HTR-8/SVneo (cell line): ENCODE measurements around the gene KCNQ2.
A peak's percentile ranks its signal among the peaks of the same experiment; 100 is the strongest.

Source experiments
- DNase-seq: peaks from one replicate; pipeline ENCODE4 v3.0.0; 2011; ENCODE audit warnings: low spot score, mixed read lengths; ENCODE audit not compliant: insufficient read length
- FAIRE-seq: peaks from 2 replicates; lab custom pipeline; 2011; peaks lifted over from hg19 to GRCh38; lab: Jason Lieb, UNC

The KCNQ2 gene

DNA sequence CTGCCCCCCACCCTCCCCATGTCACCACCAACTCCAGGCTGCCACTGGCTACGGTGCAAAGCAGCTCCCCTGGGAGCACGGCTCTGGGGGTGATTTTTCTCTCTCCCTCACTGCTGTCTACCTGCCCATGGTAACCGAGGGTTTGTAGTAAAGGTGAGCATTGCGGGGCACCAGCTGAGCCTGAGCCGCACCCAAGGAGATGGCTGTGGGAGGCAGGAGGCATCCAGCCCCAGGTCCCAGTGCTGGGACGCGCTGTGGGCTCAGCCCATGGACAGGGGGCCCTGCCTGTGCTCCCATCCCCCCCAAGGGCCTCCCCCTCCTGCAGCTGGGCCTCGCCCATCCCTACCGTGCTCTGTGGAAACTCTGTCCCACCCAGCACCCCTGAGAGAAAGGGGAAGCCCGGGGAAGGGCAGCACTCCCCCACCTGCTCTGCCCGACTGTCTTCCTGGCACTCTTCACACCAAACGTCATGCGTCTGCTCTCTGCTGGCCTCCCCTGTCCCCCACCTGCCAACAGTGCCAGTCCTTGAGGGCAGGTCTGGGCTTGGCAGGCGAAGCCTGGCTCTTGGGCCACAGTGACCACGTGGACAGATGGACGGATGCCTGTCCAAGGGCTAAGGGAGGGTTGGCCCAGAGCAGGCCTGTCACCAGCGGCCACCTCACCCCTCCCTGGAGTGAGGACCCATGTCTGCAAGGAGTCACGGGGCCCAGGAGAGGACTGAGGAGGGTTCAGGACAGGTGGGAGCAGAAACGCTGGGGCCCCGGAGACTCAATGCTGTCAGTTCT, 107.5 kb downstream of the KCNQ2 start:
- FAIRE-seq (peak; percentile 51), DNase-seq (no peak)

DNA sequence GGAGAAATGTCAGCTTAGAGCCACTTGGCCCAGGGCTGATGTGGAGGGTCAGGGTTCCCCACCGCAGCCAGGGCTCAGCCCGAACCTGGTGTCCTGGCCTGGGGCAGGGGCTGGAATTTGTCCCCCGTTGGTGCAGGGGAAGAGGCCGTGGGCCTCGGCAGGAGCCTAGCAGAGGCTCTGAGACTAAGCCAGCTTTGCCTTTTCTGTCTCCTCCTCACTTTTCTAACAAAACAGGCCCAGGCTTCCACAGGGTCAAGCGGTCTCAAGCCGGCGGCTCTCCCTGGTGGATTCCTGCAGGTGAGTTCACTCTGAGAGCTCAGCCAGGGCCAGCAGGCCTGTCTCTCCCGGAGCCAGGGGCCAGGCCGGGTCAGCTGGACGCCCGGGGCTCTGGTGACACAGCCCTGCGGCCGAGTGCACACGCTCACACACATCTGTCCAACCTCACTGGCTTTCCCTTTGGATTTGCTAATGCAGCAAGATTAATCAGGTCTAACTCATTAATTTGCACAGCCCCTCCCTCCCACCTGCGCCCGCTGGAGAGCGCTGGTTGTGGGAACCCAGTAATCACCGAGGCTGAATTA, 108.4 kb downstream of the KCNQ2 start:
- no peak for FAIRE-seq
- DNase-seq = no peak

DNA sequence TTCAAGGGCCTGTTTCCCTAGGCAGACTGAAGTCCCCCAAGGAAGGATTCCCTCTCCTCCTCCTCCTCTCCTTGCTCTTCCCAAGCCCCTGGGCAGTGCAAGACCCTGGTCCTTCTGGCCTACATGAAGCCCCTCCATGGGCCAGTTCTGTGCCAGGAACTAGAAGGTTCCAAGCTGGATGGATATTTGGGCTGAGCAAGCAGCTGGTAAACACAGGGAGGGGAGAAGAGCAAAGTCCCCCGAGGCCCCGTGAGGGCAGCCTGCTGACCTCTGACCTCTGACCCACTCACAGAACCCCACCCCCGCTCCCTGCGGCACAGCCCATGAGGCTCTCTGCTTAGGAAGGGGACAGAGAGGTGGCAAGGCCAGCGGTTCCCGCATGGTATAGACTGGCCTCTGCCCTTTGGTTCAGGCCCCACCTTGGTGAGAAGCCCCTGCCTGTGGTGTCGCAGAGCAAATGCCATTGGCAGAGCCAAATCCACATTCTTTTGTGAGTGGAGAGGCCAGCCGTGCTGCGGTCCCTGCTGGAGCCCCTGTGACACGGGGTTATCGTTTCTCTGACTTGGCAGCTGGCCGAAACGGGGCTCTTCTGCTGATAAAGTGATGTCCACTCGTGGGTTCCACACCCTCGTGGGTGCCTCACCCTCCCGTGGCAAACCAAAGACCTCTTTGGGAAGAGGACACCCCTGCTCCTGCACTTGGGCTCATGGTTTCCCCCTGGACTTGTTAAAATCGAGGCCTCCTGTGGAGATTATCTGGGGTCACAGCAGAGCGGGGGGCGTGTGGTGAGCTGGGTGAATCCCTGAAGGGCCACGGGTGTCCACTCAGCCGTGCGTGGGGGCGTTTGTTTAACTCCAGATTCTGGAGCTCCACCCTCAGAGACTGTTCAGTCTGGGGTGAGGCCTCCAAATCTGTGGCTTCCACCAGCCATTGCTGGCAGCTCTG, 109.2 kb downstream of the KCNQ2 start:
- no peak for DNase-seq
- FAIRE-seq = no peak

DNA sequence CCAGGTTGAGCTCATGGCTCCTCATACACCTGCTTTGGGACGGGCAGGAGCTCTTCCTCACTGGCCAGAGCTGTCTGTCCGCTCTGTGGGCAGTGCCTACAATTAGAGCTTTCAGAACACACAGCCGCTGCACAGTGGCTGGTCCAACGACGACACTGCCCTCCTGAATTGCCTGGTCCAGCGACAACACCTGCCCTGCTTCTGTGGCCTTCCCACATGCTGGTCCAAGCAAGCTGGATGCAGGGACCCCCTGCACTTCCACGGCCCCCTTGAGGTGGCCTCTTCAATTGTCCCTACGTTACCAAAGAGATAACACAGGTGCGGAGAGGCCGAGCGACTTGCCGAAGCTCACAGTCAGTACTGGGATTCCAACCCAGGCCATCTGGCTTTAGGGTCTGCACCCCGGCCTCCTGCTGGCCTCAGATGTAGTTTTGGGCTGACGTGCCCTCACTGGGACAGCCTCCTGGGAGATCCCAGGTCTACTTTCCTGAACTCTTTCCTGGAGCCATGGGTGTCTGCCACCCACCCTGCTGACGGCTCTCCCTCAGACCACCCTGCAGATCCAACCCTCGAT, 109.9 kb downstream of the KCNQ2 start:
- no peak for DNase-seq
- FAIRE-seq = peak; percentile 82

DNA sequence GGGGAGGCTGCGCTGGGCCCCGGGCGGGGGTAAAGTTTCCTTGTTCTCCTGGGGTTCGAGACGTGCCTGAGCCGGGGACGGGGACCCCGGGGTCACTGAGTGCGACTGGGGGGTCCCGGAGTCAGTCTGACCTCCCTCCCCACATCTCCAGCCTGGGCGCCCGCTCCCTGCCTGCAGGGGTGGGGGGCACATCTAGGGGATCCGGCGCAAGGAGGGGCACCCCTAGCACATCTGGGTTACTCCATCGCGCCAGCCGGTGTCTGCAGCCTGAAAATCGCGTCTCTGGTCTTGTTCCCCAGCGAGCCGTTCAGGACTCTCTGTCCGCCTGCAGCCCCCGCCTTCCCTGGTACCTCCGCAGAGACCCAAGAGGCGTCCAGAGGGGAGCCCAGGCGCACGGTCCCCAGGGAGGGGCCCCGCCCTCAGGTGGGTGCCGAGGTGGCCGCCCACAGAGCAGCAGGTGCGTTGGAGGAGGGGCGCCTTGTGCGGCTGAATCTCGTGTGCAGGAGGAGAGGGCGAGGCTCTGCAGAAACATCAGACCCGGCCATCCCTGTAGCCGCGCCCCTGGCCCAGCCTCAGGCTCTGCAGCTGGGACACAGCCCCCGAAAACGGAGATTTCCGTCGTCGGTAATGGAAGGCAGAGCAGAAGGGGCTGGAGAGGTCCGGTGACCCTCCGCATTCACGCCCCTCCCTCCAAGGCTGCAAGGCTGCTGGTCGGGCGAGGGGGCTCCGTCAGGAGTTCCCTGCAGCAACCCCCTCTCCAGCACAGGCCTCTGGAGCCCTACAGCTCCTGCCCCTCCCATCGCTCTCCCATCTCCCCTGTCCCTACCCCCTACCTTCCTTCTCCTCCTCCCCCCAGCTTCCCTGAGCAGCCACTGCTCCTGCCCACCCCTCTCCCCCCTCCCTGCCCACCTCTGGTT, 110.7 kb downstream of the KCNQ2 start:
- FAIRE-seq = no peak

DNA sequence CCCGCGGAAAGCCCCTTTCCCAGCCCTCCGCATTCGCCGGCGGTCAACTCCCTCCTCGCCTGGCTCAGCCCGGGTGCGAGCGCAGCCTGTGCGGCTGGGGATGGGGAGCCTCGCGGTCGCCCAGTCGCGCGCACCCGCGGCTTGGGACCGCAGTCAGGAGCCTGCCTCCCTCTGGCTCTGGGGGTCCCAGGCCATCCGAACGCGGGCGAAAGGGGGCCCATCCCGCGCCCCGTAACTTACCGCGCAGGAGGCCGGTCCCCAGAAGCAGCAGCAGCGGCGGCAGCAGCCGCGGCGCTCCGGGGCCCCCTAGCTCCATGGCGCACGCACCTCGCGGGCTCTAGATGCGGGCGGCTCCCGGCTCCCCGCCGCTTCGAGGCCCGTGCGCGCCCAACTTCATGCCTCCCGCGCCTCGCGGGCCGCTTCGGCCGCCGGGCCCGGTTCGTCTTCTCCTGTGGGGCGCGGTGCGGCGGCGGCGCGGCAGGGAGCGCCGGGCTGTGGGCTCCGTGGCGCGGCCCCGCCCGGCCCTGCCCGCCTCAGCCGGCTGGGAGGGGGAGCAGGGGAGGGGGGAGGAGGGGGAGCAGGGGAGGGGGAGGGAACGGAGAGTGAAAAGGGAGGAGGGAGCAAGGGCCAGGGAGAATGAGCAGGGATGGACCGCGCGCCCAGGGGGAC, 111.5 kb downstream of the KCNQ2 start, which contains the start of gene CHRNA4:
Gene CHRNA4, minus strand, starts transcription at position 500 of the 669 bp plus-strand sequence. Its CDS starts 184 bp downstream, at position 316.
- DNase-seq = peak; percentile 48
- FAIRE-seq = no peak

More for the DNA sequence above, 110.7 kb downstream of the KCNQ2 start:
- DNase-seq = no peak

DNA sequence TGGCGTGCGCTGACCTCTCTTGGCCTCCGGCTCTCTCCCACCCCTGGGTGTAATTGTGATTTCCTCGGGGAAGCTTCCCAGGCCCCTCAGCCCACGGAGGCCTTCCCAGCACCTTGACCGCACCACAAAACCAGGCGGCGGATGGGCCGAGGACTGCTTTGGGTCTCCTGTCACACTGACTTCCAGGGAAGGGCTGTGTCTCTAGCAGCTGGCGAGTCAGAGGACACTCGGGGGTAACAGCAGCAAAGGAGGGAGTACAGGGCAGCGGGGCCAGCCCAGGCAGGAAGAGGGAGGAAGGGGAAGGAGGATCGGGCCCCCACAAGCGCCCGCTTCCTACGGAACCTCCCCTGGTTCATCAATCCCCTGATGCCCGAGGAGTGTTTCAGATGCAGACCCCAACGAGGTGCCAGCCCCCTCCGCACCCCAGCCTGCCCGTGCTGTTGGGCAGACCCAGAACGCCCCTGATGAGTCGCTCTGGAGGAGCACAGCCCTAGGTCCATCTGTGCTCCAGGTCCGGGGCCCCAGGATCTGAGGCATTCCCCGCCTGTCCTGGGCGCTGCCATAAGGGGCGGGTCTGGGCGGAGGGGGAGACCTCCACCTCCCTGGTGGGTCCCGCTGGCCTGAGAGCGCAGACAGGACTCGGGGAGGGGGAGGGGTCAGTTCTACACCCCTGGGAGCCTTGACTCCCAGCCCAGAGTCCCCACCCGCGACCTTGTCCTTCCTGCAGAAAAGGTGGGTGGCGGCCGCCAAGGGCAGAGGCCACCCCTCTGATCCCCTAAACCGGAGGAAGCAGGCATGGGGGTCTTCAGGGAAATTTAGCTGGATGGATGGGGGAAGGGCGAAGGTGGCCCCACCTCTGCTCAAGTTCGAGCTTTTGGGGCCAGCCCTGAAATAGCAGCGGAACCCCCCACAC, 112.3 kb downstream of the KCNQ2 start:
- no peak for FAIRE-seq
- no peak for DNase-seq

DNA sequence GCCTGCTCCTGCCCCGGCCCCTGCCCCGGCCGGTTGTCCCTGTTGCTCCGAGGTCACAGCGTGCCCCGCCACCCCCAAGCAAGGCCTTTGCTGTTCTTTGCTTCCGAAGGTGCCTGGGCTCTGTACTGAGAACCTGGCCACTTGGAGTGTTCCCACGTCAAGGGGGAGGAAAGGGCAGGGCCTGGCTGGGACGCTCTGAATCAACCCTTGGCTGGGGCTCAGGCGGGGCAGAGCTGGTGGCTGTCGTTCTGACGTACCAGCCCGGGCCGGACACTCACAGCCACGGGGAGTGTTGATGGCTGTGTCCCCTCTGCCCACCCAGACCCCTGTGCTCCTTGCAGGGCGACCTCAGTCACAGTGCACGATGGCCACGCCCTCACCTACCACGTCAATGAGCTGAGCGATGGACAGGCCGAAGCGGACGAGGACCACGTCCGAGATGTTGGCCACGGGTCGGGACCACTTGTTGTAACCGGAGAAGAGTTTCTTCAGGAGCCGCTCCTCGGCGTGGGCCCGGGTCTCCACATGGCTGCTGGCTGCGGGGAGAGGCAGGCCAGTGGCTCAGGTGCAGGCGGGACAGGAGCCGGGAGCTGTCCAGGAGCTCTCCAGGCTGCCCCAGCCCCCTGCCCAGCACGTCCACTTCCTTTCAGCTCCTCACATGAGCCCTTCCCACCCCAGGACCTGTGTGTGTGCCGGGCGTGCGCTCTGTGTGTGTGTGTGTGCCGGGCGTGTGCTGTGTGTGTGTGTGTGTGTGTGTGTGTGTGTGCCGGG, 113.1 kb downstream of the KCNQ2 start:
- DNase-seq (no peak), FAIRE-seq (peak; percentile 65)

DNA sequence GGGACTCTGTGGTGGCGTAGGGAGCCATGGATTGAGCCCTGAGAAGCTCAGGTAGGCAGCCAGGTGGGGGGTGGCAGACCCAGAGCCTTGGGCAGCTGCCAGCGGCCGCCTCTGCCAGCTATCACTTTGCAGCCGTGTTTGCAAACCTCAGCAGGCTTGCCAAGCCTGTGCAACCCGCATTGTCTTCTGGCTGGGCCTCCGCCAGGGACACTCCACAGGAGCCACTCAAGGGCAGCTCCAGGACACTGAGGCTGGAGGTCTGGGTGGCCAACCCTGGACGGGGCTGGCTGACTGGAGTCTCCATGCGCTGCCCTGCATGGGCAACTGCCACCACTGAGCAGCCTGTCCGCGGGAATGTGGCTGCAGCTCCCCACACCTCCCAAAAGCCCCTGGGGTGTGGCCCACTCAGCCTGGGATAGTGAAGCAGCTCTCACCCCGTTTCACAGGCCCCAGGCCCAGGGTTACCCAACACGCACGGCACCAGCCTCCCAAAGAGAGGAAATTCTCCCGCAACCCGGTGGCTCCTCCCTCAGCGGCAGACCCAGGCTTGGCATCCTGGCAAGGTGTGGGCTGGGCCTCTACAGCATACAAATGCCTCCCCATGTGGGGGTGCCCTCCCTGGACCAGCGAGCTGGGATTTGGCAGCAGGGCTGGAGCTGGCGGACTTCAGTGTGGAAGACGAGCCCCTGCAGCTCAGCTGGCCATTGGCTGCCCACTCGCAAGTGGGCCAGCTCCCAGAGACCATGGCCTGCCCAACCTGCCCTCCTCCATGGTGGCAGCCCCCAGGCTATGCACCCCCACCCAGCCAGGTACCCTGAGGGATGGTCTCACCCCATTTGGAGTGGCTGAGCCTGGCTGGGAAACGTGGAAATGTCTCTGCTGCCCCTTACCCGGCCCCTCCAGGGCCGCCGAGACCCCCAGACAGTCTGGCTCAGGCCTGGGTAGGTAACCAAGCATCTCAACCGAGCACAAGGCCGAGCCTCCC, 114.2 kb downstream of the KCNQ2 start:
- DNase-seq (no peak), FAIRE-seq (peak; percentile 57)

DNA sequence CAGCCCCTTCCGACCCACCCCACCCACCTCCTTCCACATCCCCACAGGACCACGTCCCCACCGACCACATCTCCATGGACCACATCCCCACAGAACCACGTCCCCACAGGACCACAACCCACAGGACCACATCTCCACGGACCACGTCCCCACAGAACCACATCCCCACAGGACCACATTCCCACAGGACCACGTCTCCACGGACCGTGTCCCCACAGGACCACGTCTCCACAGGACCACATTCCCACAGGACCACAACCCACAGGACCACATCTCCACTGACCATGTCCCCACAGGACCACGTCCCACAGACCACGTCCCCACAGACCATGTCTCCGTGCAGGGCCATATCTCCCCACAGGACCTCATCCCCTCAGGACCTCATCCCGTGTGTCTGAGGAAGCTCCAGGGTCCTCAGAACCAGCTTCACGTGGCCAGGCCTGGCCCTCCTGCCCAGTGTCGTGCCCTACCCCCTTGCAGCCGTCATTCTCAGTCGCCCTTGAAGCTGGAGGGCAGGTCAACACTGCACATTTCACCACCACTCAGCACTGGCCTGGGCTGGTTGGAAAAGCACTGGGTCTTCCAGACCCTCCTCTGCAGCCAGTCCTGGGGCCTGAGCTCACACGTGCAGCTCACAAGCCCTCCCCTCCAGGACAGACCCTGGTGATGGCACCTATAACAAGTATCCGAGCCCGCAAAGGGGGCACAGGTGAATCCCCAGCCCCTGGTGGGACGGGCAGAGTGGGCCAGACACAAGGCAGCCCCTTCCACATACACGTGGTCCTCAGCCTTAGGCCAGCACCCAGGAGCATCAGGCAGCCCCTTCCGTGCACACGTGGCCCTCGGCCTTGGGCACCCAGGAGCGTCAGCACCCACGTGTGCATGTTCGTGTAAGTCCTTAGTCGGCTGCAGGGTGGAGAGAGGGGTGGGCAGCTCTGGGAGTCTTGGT, 115.2 kb downstream of the KCNQ2 start:
- peak; percentile 62 for FAIRE-seq

DNA sequence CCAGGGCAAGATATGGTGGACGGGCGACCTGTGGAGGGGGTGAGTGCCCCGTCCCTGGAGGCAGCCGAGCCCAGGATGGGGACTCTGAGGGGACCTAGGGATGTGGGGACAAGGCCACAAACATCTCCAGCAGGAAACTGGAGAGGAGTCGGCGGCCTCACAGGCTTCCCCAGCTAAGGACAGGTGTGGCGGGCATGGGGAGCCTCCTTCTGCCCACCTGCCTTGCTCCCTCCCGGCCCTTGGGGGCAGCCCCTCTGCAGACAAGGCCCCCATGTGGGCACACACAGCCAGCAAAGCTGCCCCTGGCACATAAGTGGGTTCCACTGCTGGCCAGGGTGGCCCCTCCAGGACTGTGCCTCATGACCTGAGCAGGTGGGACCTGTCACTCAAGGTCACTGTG, 115.9 kb downstream of the KCNQ2 start:
- peak; percentile 40 for FAIRE-seq
- DNase-seq = no peak

More for the DNA sequence above, 115.2 kb downstream of the KCNQ2 start:
- DNase-seq = no peak

DNA sequence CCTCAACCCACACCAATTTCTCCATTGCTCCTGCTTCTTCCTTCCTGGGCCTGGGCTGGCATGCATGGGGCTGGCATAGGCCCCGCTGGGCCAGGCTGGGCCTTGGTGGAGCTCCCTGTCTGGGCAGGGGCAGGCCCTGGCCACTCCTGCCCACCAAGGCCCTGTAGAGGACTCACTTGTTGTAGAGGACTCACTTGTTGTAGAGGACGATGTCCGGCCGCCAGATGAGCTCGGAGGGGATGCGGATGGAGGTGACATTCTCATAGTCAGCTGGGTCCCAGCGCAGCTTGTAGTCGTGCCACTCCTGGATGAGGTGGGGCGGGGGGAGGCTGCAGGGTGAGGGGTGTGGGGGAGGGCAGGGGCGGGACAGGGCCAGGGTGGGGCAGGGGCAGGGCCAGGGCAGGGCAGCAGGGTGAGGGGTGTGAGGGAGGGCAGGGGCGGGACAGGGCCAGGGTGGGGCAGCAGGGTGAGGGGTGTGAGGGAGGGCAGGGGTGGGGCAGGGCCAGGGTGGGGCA, 116.6 kb downstream of the KCNQ2 start:
- DNase-seq (no peak), FAIRE-seq (no peak)

DNA sequence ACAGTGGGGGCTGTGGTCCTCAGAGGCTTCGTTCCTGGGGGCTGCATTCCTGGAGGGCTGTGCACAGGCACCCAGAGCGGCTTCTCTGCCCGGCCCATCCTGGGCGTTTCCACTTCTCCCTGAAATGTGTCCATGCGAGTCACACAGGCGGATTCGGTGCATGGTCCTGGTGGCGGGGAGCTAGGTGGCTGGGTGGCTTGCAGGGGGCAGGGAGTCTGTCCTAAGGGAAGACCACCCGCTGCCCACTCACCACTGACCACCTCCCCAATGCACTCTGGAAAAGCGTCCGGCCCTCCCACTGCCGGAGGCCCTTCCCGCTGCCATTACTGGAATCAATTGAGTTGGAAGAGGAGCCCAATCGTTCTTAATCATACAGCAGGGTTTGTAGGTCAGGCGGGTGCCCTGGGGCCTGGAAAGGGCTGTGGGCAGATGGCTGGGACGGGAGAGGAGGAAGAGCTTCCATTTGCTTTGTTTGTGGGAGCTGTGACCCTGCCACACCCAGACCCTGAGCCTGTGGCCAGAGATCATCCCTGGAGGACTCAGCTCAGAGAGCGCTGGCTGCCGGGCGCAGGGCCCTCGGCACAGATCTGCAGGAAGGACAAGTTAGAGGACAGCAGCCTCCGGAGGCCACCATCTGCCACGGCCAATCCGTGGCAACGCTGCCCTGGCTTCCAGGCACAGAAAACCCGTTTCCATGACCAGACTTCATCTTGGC, 117.7 kb downstream of the KCNQ2 start:
- no peak for FAIRE-seq
- no peak for DNase-seq

DNA sequence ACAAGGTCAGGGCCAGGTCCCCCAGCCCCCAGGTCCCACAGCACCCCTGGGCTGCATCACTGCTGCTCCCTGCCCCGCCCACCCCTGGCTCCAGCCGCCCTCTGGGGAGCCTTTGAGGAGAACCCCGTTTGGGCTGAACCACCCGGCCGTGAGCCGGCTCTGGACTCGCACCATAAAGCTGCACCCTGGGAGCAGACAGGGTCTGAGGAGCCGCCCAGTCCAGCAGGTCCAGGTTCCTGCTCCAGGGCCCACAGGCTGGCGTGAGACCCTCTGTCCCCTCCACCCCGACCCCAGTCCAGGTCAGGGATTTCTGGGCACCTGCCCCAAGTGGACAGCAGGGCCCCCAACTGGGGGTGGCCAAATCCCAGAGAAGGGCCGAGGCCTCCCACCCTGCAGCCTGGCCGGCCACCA, 119.6 kb downstream of the KCNQ2 start:
- FAIRE-seq (no peak), DNase-seq (no peak)
